DMS114 treated with DMSO at 0.1 percent for 48 hours (cell line): ENCODE measurements around the gene STMN3.
"Not testable (repeated sequence)": the region's sequence is repeated elsewhere in the genome, so short reads cannot be mapped to it uniquely, and the experiment has no call there.

Experiments used
- DNase-seq: peaks from one replicate; lab custom pipeline; 2025; ENCODE audit not compliant: unreplicated experiment; lab: John Stamatoyannopoulos, UW

STMN3 gene

GRCh38 chr20:63678667-63679465 lies 25.6 kb upstream of the STMN3 start:
- DNase-seq = no peak

GRCh38 chr20:63678071-63678470 lies 24.8 kb upstream of the STMN3 start:
- no peak for DNase-seq

GRCh38 chr20:63675681-63676368 lies 22.6 kb upstream of the STMN3 start:
- DNase-seq = no peak

- DNase-seq = no peak
These were observed 20.7 kb upstream of the STMN3 start for GRCh38 chr20:63673951-63674350.

- DNase-seq = no peak
These were observed 19.4 kb upstream of the STMN3 start for GRCh38 chr20:63672666-63673065.

- DNase-seq = not testable (repeated sequence)
These were observed 18.5 kb upstream of the STMN3 start for GRCh38 chr20:63671695-63672094.

GRCh38 chr20:63668351-63668750 lies 15.1 kb upstream of the STMN3 start:
- no peak for DNase-seq

GRCh38 chr20:63667858-63668257 lies 14.6 kb upstream of the STMN3 start:
- DNase-seq = no peak

GRCh38 chr20:63665708-63666107 lies 12.5 kb upstream of the STMN3 start:
- DNase-seq = no peak

- no peak for DNase-seq
These were observed 11.8 kb upstream of the STMN3 start for GRCh38 chr20:63664861-63665594.

GRCh38 chr20:63664143-63664851 lies 11.1 kb upstream of the STMN3 start:
- no peak for DNase-seq

- DNase-seq = no peak
These were observed 10.3 kb upstream of the STMN3 start for GRCh38 chr20:63663332-63664066.

GRCh38 chr20:63662813-63663189 lies 9.6 kb upstream of the STMN3 start:
- DNase-seq = no peak

- DNase-seq = no peak
These were observed 9.0 kb upstream of the STMN3 start for GRCh38 chr20:63661959-63662812.

GRCh38 chr20:63661108-63661507 lies 7.9 kb upstream of the STMN3 start:
- no peak for DNase-seq

- no peak for DNase-seq
These were observed 7.4 kb upstream of the STMN3 start for GRCh38 chr20:63660622-63661021.

- DNase-seq = not testable (repeated sequence)
These were observed 7.0 kb upstream of the STMN3 start for GRCh38 chr20:63660174-63660573.

- no peak for DNase-seq
These were observed 6.1 kb upstream of the STMN3 start for GRCh38 chr20:63659370-63659769.

GRCh38 chr20:63658749-63659187 lies 5.5 kb upstream of the STMN3 start:
- no peak for DNase-seq
